IMR-90 (cell line): ENCODE data around the gene RIMS3. TPM values are rescaled to one million over a fixed set of nuclear protein-coding genes. Genes with fewer than 3 reads are reported as not detected.

Experiments used
- ATAC-seq: fragments of 200-7000 bp; cut with Tn5 transposase; 2 replicates; pipeline ENCODE4 v1.9.1; 2020; ENCODE audit warnings: low read depth, mild to moderate bottlenecking, moderate library complexity
- BruUV-seq: library from RNA; stranded (reverse); fragments of 400-500 nt; replicated peaks from 2 replicates; lab custom pipeline; 2021; lab: Mats Ljungman, UMichigan
- CTCF ChIA-PET: fragments of 300-600 bp; formaldehyde crosslinking; extraction: SDS; loops from one replicate; lab custom pipeline; 2021; ENCODE audit warnings: antibody characterized with exemption; lab: Yijun Ruan, JAX
- POLR2A ChIA-PET: fragments of 300-600 bp; sonication (Branson Sonifier 250); formaldehyde crosslinking; loops from one replicate; lab custom pipeline; 2022; ENCODE audit warnings: antibody characterized with exemption; ENCODE audit not compliant: unreplicated experiment; lab: Charles Lee
- DNase-seq: peaks from one replicate; pipeline ENCODE4 v3.0.0; 2013
- H2AFZ ChIP-seq: replicated peaks from 2 replicates; pipeline ENCODE3; 2013; ENCODE audit warnings: low read length, mild to moderate bottlenecking; ENCODE audit not compliant: poor library complexity
- H2AK5ac ChIP-seq: 2 replicates; pipeline ENCODE4 v1.6.1; 2013; ENCODE audit warnings: low read depth, low read length, inconsistent platforms
- H2AK9ac ChIP-seq: replicated peaks from 2 replicates; pipeline ENCODE3; 2013; ENCODE audit warnings: mild to moderate bottlenecking, low read depth, low read length, moderate library complexity; ENCODE audit not compliant: poor library complexity
- H2BK120ac ChIP-seq: 2 replicates; pipeline ENCODE4 v1.6.1; 2013; ENCODE audit warnings: low read depth, low read length, inconsistent platforms
- H2BK15ac ChIP-seq: 3 replicates; pipeline ENCODE4 v1.6.1; 2013; ENCODE audit warnings: low read depth, low read length, inconsistent platforms
- H2BK20ac ChIP-seq: 2 replicates; pipeline ENCODE4 v1.6.1; 2013; ENCODE audit warnings: low read depth, mild to moderate bottlenecking, inconsistent platforms, low read length, moderate library complexity
- H2BK5ac ChIP-seq: 2 replicates; pipeline ENCODE4 v1.6.1; 2013; ENCODE audit warnings: mild to moderate bottlenecking, low read depth, low read length, inconsistent platforms; ENCODE audit not compliant: poor library complexity, severe bottlenecking
- H3K14ac ChIP-seq: replicated peaks from 2 replicates; pipeline ENCODE4 v1.6.1; 2013; ENCODE audit warnings: low read depth, low read length, inconsistent platforms
- H3K18ac ChIP-seq: 2 replicates; pipeline ENCODE4 v1.6.1; 2013; ENCODE audit warnings: low read depth, low read length, control low read depth
- H3K23ac ChIP-seq: 2 replicates; pipeline ENCODE4 v1.6.1; 2013; ENCODE audit warnings: low read depth, low read length, inconsistent platforms
- H3K27ac ChIP-seq: 2 replicates; pipeline ENCODE4 v1.5.1; 2013; ENCODE audit warnings: mild to moderate bottlenecking, control low read depth, low read length; ENCODE audit not compliant: insufficient read depth
- H3K27me3 ChIP-seq: 2 replicates; pipeline ENCODE4 v1.6.1; 2013; ENCODE audit warnings: low read length; ENCODE audit not compliant: control insufficient read depth, insufficient read depth
- H3K36me3 ChIP-seq: 2 replicates; pipeline ENCODE4 v1.6.1; 2013; ENCODE audit warnings: low read length, mixed read lengths; ENCODE audit not compliant: control insufficient read depth, insufficient read depth
- H3K4ac ChIP-seq: 2 replicates; pipeline ENCODE4 v1.6.1; 2013; ENCODE audit warnings: low read depth, low read length, inconsistent platforms
- H3K4me1 ChIP-seq: 2 replicates; pipeline ENCODE4 v1.6.1; 2013; ENCODE audit warnings: low read length, mixed read lengths; ENCODE audit not compliant: control insufficient read depth, insufficient read depth
- H3K4me2 ChIP-seq: 2 replicates; pipeline ENCODE4 v1.6.1; 2013; ENCODE audit warnings: low read depth, mild to moderate bottlenecking, control low read depth, low read length, moderate library complexity
- H3K4me3 ChIP-seq: 2 replicates; pipeline ENCODE4 v1.5.1; 2013; ENCODE audit warnings: low read depth, mild to moderate bottlenecking, control low read depth, low read length, moderate library complexity; ENCODE audit not compliant: insufficient read depth
- H3K56ac ChIP-seq: 2 replicates; pipeline ENCODE4 v1.6.1; 2013; ENCODE audit warnings: low read length, inconsistent platforms; ENCODE audit not compliant: insufficient read depth; ENCODE audit errors: extremely low read depth
- H3K79me1 ChIP-seq, 2 experiments: 2 replicates each; pipeline ENCODE4 v1.6.1; 2013; ENCODE audit warnings: low read length in 2 of 2, inconsistent platforms in 1 of 2, low read depth in 1 of 2
- H3K9ac ChIP-seq: 2 replicates; pipeline ENCODE4 v1.6.1; 2013; ENCODE audit warnings: low read depth, low read length, control low read depth
- H3K9me1 ChIP-seq: 2 replicates; pipeline ENCODE4 v1.6.1; 2013; ENCODE audit warnings: low read length, inconsistent platforms; ENCODE audit not compliant: insufficient read depth
- H3K9me3 ChIP-seq: 2 replicates; pipeline ENCODE4 v1.6.1; 2013; ENCODE audit warnings: low read length; ENCODE audit not compliant: control insufficient read depth, insufficient read depth
- H4K20me1 ChIP-seq: 2 replicates; pipeline ENCODE4 v1.6.1; 2013; ENCODE audit warnings: low read length, inconsistent platforms; ENCODE audit not compliant: insufficient read depth
- H4K5ac ChIP-seq: 2 replicates; pipeline ENCODE4 v1.6.1; 2013; ENCODE audit warnings: mild to moderate bottlenecking, low read depth, low read length, control low read depth
- H4K8ac ChIP-seq, 2 experiments: 2 replicates each; pipeline ENCODE4 v1.6.1; 2013; ENCODE audit warnings: low read depth in 2 of 2, low read length in 2 of 2, control low read depth in 1 of 2, inconsistent platforms in 1 of 2
- H4K91ac ChIP-seq: 2 replicates; pipeline ENCODE4 v1.6.1; 2013; ENCODE audit warnings: low read depth, low read length, inconsistent platforms; ENCODE audit not compliant: insufficient read depth
- BHLHE40 ChIP-seq: fragments of 150-350 bp; IDR thresholded peaks from 2 replicates; pipeline ENCODE4 v1.6.1; 2016; ENCODE audit warnings: mild to moderate bottlenecking, low read depth, low read length
- CEBPB ChIP-seq: IDR thresholded peaks from 2 replicates; pipeline ENCODE4 v1.6.1; 2012; ENCODE audit warnings: low read depth, low read length, improper control_type of control experiment
- CTCF ChIP-seq: conservative IDR thresholded peaks from 2 replicates; pipeline ENCODE4 v1.5.1; 2012; ENCODE audit warnings: mild to moderate bottlenecking, low read depth, low read length, improper control_type of control experiment
- ELK1 ChIP-seq: fragments of 150-350 bp; IDR thresholded peaks from 2 replicates; pipeline ENCODE4 v1.6.1; 2016; ENCODE audit warnings: low read depth, mild to moderate bottlenecking, low read length, moderate library complexity, borderline replicate concordance
- FOS ChIP-seq: fragments of 150-350 bp; IDR thresholded peaks from 2 replicates; pipeline ENCODE4 v1.6.1; 2016; ENCODE audit warnings: low read depth, low read length
- MAFK ChIP-seq: IDR thresholded peaks from 2 replicates; pipeline ENCODE4 v1.6.1; 2012; ENCODE audit warnings: low read depth, low read length, improper control_type of control experiment
- MXI1 ChIP-seq: IDR thresholded peaks from 2 replicates; pipeline ENCODE4 v1.6.1; 2012; ENCODE audit warnings: low read depth, mild to moderate bottlenecking, low read length, moderate library complexity, borderline replicate concordance
- NFE2L2 ChIP-seq: fragments of 150-350 bp; IDR thresholded peaks from 2 replicates; pipeline ENCODE4 v1.6.1; 2016; ENCODE audit warnings: low read depth, mild to moderate bottlenecking, low read length
- RAD21 ChIP-seq: IDR thresholded peaks from 2 replicates; pipeline ENCODE4 v1.6.1; 2012; ENCODE audit warnings: low read length, improper control_type of control experiment
- RCOR1 ChIP-seq: IDR thresholded peaks from 2 replicates; pipeline ENCODE4 v1.6.1; 2012; ENCODE audit warnings: mild to moderate bottlenecking, low read length, improper control_type of control experiment; ENCODE audit not compliant: insufficient replicate concordance
- RFX5 ChIP-seq: IDR thresholded peaks from 2 replicates; pipeline ENCODE4 v1.8.0; 2012; ENCODE audit warnings: low read depth, mild to moderate bottlenecking, low read length, moderate library complexity
- WGBS, 2 experiments: methylation state at CpG; one replicate each; pipeline versions ENCODE4 v1.1.5 to v1.1.7; 2013; ENCODE audit warnings: missing lambda C conversion rate in 2 of 2; ENCODE audit not compliant: insufficient read length in 1 of 2; ENCODE audit errors: extremely low coverage in 2 of 2; 5-methylcytosine and 5-hydroxymethylcytosine counted together
- dilution Hi-C: fragments of 300-500 bp; cut with HindIII; formaldehyde crosslinking; loops from one replicate; pipeline ENCODE4 v1.14.3; 2018; ENCODE audit warnings: low sequenced_read_pairs; ENCODE audit not compliant: unreplicated experiment
- in situ Hi-C: fragments of 300-500 bp; cut with MboI; formaldehyde crosslinking; loops from 3 replicates; pipeline ENCODE4 v1.14.3; 2019; ENCODE audit warnings: low sequenced_read_pairs, inconsistent platforms, mixed read lengths
- intact Hi-C: fragments of 100-400 bp; cut with micrococcal nuclease; formaldehyde crosslinking; loops from 2 replicates; pipeline ENCODE4 v1.10.0; 2022
- polyA plus RNA-seq, 3 experiments: library from polyadenylated mRNA; depleted of rRNA; stranded (reverse); fragments of >200 nt; gene quantifications; 2 replicates each; pipeline ENCODE4 v1.2.3, GENCODE V29; 2012; ENCODE audit warnings: low replicate concordance in 1 of 3
- total RNA-seq: library from RNA; depleted of rRNA; stranded (reverse); fragments of >200 nt; gene quantifications from 2 replicates; pipeline ENCODE4 v1.2.3, GENCODE V29; 2012

RIMS3 gene
- total and polyA plus RNA-seq, 2 of the 4 experiments (the other 2 are of a cell fraction): 0.10 to 0.36 TPM

- no peak overlapping the region for H2BK15ac ChIP-seq
- H2BK5ac ChIP-seq: no peak overlapping the region
- H3K56ac ChIP-seq: no peak overlapping the region
- DNase-seq (no peak), ATAC-seq (no peak)
- no peaks in the 10 kb centered on the region for H3K9me3 ChIP-seq
- H2AFZ ChIP-seq: no peak overlapping the region
- no CpG with 5 or more reads among the region's 3 CpGs for WGBS, 2 experiments
- H2AK9ac ChIP-seq: no peak overlapping the region
- H3K79me1 ChIP-seq: no peaks in the 10 kb centered on the region
- H3K27me3 ChIP-seq: peaks cover 2% of the 10 kb centered on the region; the same call in 1 of the 2 replicates
- no peaks in the 10 kb centered on the region for H3K4me1 ChIP-seq
- H3K4me2 ChIP-seq: no peak overlapping the region
- H3K27ac ChIP-seq: no peak overlapping the region
- no TSS peak for BruUV-seq
- CTCF ChIA-PET: no interaction called here
- in situ Hi-C loops: no loop called here
- H2BK120ac ChIP-seq: no peak overlapping the region
- TF ChIP-seq FOS: no peak
- TF ChIP-seq RFX5: no peak
- no peak for TF ChIP-seq MXI1
- TF ChIP-seq CTCF: no peak
- TF ChIP-seq MAFK: no peak
- no peak for TF ChIP-seq RAD21
- no peak for TF ChIP-seq NFE2L2
- TF ChIP-seq ELK1: no peak
- TF ChIP-seq CEBPB: no peak
- TF ChIP-seq BHLHE40: no peak
- no peak for TF ChIP-seq RCOR1
- no peak overlapping the region for H4K5ac ChIP-seq
- no peak overlapping the region for H3K18ac ChIP-seq
- POLR2A ChIA-PET: no interaction called here
- no peaks in the 10 kb centered on the region for H3K36me3 ChIP-seq
- H4K91ac ChIP-seq: no peak overlapping the region
- H3K14ac ChIP-seq: no peak overlapping the region
- H4K8ac ChIP-seq: no peak overlapping the region
- H3K9ac ChIP-seq: no peak overlapping the region
- H3K4ac ChIP-seq: no peak overlapping the region
- no peak overlapping the region for H2AK5ac ChIP-seq
- no peaks in the 10 kb centered on the region for H3K9me1 ChIP-seq
- no peak overlapping the region for H3K4me3 ChIP-seq
- no peak overlapping the region for H3K23ac ChIP-seq
- no peak overlapping the region for H2BK20ac ChIP-seq
- dilution Hi-C loops: no loop called here
- no peaks in the 10 kb centered on the region for H4K20me1 ChIP-seq
- intact Hi-C loops: no loop called here
Observed at GRCh38 chr1:40594187-40594531, 71.3 kb downstream of the RIMS3 start.
